ENCODE results near the gene RAB17. TPM values are rescaled to one million over a fixed set of nuclear protein-coding genes. Genes with fewer than 3 reads are reported as not detected.

Gene RAB17
- polyA plus RNA-seq, 1 donor (not counting 4 experiments of a cell fraction or from before 2014, with no cell fraction given), result 2.4 TPM

GRCh38 chr2:237602409-237602808, 11.9 kb upstream of the RAB17 start:
- Histone ChIP-seq H3K4me1 (ENCODE audit: control insufficient read depth, extremely low read depth, insufficient read depth, low read length) (peaks cover 9% of the 10 kb centered on the region), H3K9me3 (ENCODE audit: control insufficient read depth, low read depth, low read length) (no peaks in the 10 kb centered on the region), H3K27ac (ENCODE audit: control insufficient read depth, insufficient read depth, low read length) (no peak overlapping the region), H3K9me1 (ENCODE audit: control insufficient read depth, extremely low read depth, insufficient read depth, low read length) (no peaks in the 10 kb centered on the region), H3K79me2 (ENCODE audit: control insufficient read depth, insufficient read depth, low read length) (no peaks in the 10 kb centered on the region), H3K36me3 (ENCODE audit: control insufficient read depth in 2 of 2, extremely low read depth in 1 of 2, insufficient read depth in 2 of 2, low read length in 2 of 2) (no peaks in the 10 kb centered on the region), H3K9ac (ENCODE audit: control insufficient read depth, extremely low read depth, insufficient read depth, low read length) (no peak overlapping the region), H4K20me1 (ENCODE audit: control insufficient read depth, extremely low read depth, insufficient read depth, low read length) (no peaks in the 10 kb centered on the region), H3K27me3 (ENCODE audit: control insufficient read depth, extremely low read depth, insufficient read depth, low read length) (peaks cover 5% of the 10 kb centered on the region), H3K4me3 (ENCODE audit: control insufficient read depth in 2 of 3, extremely low read depth in 1 of 3, insufficient read depth in 2 of 3, low read depth in 1 of 3, low read length in 3 of 3) (no peak overlapping the region), H3K4me2 (ENCODE audit: control insufficient read depth, extremely low read depth, insufficient read depth, low read depth, low read length) (no peak overlapping the region), H2AFZ (ENCODE audit: control insufficient read depth, low read length) (no peak overlapping the region)
- FAIRE-seq, result no peak
- no peak for TF ChIP-seq EZH2 (IDR thresholded peaks at IDR 0.05; ENCODE audit: low read length)
- DNase-seq (ENCODE audit: low read depth, low spot score), result no peak
- dilution Hi-C loops (cut with MboI; ENCODE audit: extremely low pct_ligation_motif_present, low sequenced_read_pairs), result no loop called here

- TF ChIP-seq EZH2 (IDR thresholded peaks at IDR 0.05; ENCODE audit: low read length) (no peak), CTCF (optimal IDR thresholded peaks at IDR 0.05 in 1 of 3, IDR thresholded peaks at IDR 0.05 in 1 of 3, conservative IDR thresholded peaks at IDR 0.05 in 1 of 3; ENCODE audit: extremely low read depth in 1 of 3, insufficient read depth in 2 of 3, low read length in 3 of 3) (no peak)
- H3K36me3 ChIP-seq (ENCODE audit: control insufficient read depth in 2 of 2, extremely low read depth in 1 of 2, insufficient read depth in 2 of 2, low read length in 2 of 2), result no peaks in the 10 kb centered on the region
- no peak overlapping the region for H2AFZ ChIP-seq (ENCODE audit: control insufficient read depth, low read length)
- H3K4me2 ChIP-seq (ENCODE audit: control insufficient read depth, extremely low read depth, insufficient read depth, low read depth, low read length), result no peak overlapping the region
- no peak for FAIRE-seq
- H3K4me1 ChIP-seq (ENCODE audit: control insufficient read depth, extremely low read depth, insufficient read depth, low read length), result peaks cover 9% of the 10 kb centered on the region
- H3K9ac ChIP-seq (ENCODE audit: control insufficient read depth, extremely low read depth, insufficient read depth, low read length), result no peak overlapping the region
- peaks cover 5% of the 10 kb centered on the region for H3K27me3 ChIP-seq (ENCODE audit: control insufficient read depth, extremely low read depth, insufficient read depth, low read length)
- DNase-seq (ENCODE audit: low read depth, low spot score), result no peak
- H3K27ac ChIP-seq (ENCODE audit: control insufficient read depth, insufficient read depth, low read length), result no peak overlapping the region
- no peaks in the 10 kb centered on the region for H4K20me1 ChIP-seq (ENCODE audit: control insufficient read depth, extremely low read depth, insufficient read depth, low read length)
- no peaks in the 10 kb centered on the region for H3K9me3 ChIP-seq (ENCODE audit: control insufficient read depth, low read depth, low read length)
- H3K9me1 ChIP-seq (ENCODE audit: control insufficient read depth, extremely low read depth, insufficient read depth, low read length), result no peaks in the 10 kb centered on the region
- no peak overlapping the region for H3K4me3 ChIP-seq (ENCODE audit: control insufficient read depth in 2 of 3, extremely low read depth in 1 of 3, insufficient read depth in 2 of 3, low read depth in 1 of 3, low read length in 3 of 3)
- dilution Hi-C loops (cut with MboI; ENCODE audit: extremely low pct_ligation_motif_present, low sequenced_read_pairs), result no loop called here
- no peaks in the 10 kb centered on the region for H3K79me2 ChIP-seq (ENCODE audit: control insufficient read depth, insufficient read depth, low read length)
Measured at GRCh38 chr2:237601453-237602116, 11.1 kb upstream of the RAB17 start.

Data from keratinocyte (primary cell).